SU-DHL-6 (cell line): Measurements from ENCODE around the gene SMAD3.

Experiments used
- H2AFZ ChIP-seq: fragments of 200-600 bp; sonication (generic); 2 replicates; pipeline ENCODE4 v1.6.1; 2014; ENCODE audit warnings: low read depth, mild to moderate bottlenecking, moderate library complexity, mixed read lengths, antibody characterized with exemption, low read length; ENCODE audit not compliant: severe bottlenecking
- H3F3A ChIP-seq: fragments of 200-600 bp; shearing (Covaris generic); 2 replicates; pipeline ENCODE4 v1.6.0; 2016; ENCODE audit warnings: antibody characterized with exemption, mild to moderate bottlenecking; ENCODE audit not compliant: insufficient read depth
- H3K27ac ChIP-seq: fragments of 200-600 bp; sonication (generic); 2 replicates; pipeline ENCODE4 v1.5.1; 2016; ENCODE audit warnings: low read depth, mild to moderate bottlenecking, low read length, moderate library complexity, mixed read lengths
- H3K27me3 ChIP-seq: fragments of 200-600 bp; sonication (generic), shearing (Covaris generic); 2 replicates; pipeline ENCODE4 v1.6.0; 2014; ENCODE audit warnings: mild to moderate bottlenecking, low read length
- H3K36me3 ChIP-seq: fragments of 200-600 bp; sonication (generic); 2 replicates; pipeline ENCODE4 v1.6.1; 2014; ENCODE audit warnings: mild to moderate bottlenecking, low read length, mixed read lengths
- H3K4me2 ChIP-seq: fragments of 300-600, 200-600 bp; shearing (Covaris generic), sonication (generic); 2 replicates; pipeline ENCODE4 v1.6.0; 2014; ENCODE audit warnings: low read length, low read depth, mild to moderate bottlenecking; ENCODE audit not compliant: poor library complexity, severe bottlenecking
- H3K4me3 ChIP-seq: fragments of 200-600 bp; sonication (generic); 2 replicates; pipeline ENCODE4 v1.5.1; 2014; ENCODE audit warnings: antibody characterized with exemption, low read length, mild to moderate bottlenecking, mixed read lengths; ENCODE audit not compliant: insufficient read depth, poor library complexity, severe bottlenecking
- H3K79me2 ChIP-seq: fragments of 200-600 bp; sonication (generic); 2 replicates; pipeline ENCODE4 v1.6.1; 2014; ENCODE audit warnings: mild to moderate bottlenecking, low read length, moderate library complexity; ENCODE audit not compliant: insufficient read depth
- H3K9ac ChIP-seq: fragments of 200-600 bp; sonication (generic); 2 replicates; pipeline ENCODE4 v1.7.0; 2014; ENCODE audit warnings: mild to moderate bottlenecking, low read length
- H3K9me2 ChIP-seq: fragments of 200-600 bp; sonication (generic); replicated peaks from 2 replicates; pipeline ENCODE4 v1.6.1; 2014; ENCODE audit warnings: low read length; ENCODE audit not compliant: insufficient read depth
- H3K9me3 ChIP-seq: fragments of 200-600 bp; sonication (generic); 2 replicates; pipeline ENCODE4 v1.6.1; 2014; ENCODE audit warnings: low read length, mixed read lengths; ENCODE audit not compliant: insufficient read depth
- H4K20me1 ChIP-seq: fragments of 200-600 bp; sonication (generic); 2 replicates; pipeline ENCODE4 v1.6.1; 2014; ENCODE audit warnings: low read depth, mild to moderate bottlenecking, antibody characterized with exemption, low read length, moderate library complexity, mixed read lengths
- EZH2phosphoT487 ChIP-seq: fragments of 200-600 bp; sonication (generic), shearing (Covaris generic); conservative IDR thresholded peaks from 2 replicates; pipeline ENCODE4 v1.6.1; 2018; ENCODE audit warnings: mild to moderate bottlenecking, antibody characterized with exemption, low read length, moderate library complexity, mixed read lengths
- TF ChIP-seq, protein P1 (sequence below): fragments of 200-600 bp; sonication (generic); IDR thresholded peaks from one replicate; pipeline ENCODE4 v1.5.1; 2017; ENCODE audit warnings: antibody characterized with exemption, mild to moderate bottlenecking, low read length, moderate library complexity; ENCODE audit not compliant: insufficient read depth, poor library complexity, severe bottlenecking

The SMAD3 gene

DNA sequence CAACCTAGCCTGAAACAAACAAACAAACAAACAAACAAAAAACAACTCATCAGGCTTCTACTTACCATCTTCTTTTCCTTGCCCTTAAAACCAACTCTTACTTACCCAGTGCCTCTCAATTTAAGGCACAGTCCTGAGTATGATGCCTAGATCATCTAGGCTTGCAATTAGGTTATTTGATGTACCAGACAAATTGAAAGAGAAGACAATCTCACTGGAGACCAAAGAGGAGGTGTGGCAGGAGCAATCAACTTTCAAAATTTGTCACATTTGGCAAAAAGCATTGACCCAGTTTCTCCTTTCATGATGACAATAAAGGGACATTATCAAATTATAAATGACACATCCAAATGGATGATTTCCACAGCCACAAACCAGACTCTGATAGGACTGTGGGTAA, 153.0 kb downstream of the SMAD3 start:
- Histone ChIP-seq H3K9me3 (no peaks in the 10 kb centered on the region), H3K27ac (no peak overlapping the region), H3K9me2 (no peaks in the 10 kb centered on the region), H3K27me3 (no peaks in the 10 kb centered on the region), H3K79me2 (no peaks in the 10 kb centered on the region), H3K4me2 (no peak overlapping the region), H4K20me1 (no peaks in the 10 kb centered on the region), H3K4me3 (no peak overlapping the region), H3K9ac (no peak overlapping the region), H3F3A (no peaks in the 10 kb centered on the region), H2AFZ (no peak overlapping the region), H3K36me3 (no peaks in the 10 kb centered on the region)
- TF ChIP-seq EZH2phosphoT487: no peak
- TF ChIP-seq, protein P1, sequence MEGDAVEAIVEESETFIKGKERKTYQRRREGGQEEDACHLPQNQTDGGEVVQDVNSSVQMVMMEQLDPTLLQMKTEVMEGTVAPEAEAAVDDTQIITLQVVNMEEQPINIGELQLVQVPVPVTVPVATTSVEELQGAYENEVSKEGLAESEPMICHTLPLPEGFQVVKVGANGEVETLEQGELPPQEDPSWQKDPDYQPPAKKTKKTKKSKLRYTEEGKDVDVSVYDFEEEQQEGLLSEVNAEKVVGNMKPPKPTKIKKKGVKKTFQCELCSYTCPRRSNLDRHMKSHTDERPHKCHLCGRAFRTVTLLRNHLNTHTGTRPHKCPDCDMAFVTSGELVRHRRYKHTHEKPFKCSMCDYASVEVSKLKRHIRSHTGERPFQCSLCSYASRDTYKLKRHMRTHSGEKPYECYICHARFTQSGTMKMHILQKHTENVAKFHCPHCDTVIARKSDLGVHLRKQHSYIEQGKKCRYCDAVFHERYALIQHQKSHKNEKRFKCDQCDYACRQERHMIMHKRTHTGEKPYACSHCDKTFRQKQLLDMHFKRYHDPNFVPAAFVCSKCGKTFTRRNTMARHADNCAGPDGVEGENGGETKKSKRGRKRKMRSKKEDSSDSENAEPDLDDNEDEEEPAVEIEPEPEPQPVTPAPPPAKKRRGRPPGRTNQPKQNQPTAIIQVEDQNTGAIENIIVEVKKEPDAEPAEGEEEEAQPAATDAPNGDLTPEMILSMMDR: no peak

DNA sequence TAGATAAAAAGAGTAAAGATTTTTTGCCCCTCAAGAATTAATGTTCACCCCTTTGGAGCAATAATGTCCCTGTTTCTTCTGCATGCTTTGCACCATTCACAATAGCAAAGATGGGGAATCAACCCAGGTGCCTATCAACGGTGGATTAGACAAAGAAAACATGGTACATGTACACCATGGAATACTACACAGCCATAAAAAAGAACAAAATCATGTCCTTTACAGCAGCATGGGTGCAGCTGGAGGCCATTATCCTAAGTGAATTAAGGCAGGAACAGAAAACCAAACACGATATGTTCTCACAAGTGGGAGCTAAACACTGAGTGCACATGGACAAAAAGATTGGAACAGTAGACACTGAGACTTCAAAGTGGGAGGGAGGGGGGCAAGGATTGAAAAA, 153.9 kb downstream of the SMAD3 start:
- H3K9me2 ChIP-seq: no peaks in the 10 kb centered on the region
- H3K79me2 ChIP-seq: no peaks in the 10 kb centered on the region
- no peaks in the 10 kb centered on the region for H3K27me3 ChIP-seq
- H3K9ac ChIP-seq: no peak overlapping the region
- no peak for TF ChIP-seq EZH2phosphoT487
- TF ChIP-seq, protein P1: no peak
- no peaks in the 10 kb centered on the region for H3K9me3 ChIP-seq
- H3K4me3 ChIP-seq: no peak overlapping the region
- H3K27ac ChIP-seq: no peak overlapping the region
- H3K36me3 ChIP-seq: no peaks in the 10 kb centered on the region
- no peak overlapping the region for H3K4me2 ChIP-seq
- H3F3A ChIP-seq: no peaks in the 10 kb centered on the region
- no peaks in the 10 kb centered on the region for H4K20me1 ChIP-seq
- no peak overlapping the region for H2AFZ ChIP-seq

- H3K9me2 ChIP-seq: no peaks in the 10 kb centered on the region
These were observed 159.5 kb downstream of the SMAD3 start for GRCh38 chr15:67224889-67225288.

More at GRCh38 chr15:67224889-67225288, 159.5 kb downstream of the SMAD3 start:
- Histone ChIP-seq H3K9me3 (no peaks in the 10 kb centered on the region), H3K79me2 (no peaks in the 10 kb centered on the region), H3F3A (no peaks in the 10 kb centered on the region), H4K20me1 (no peaks in the 10 kb centered on the region), H3K4me2 (no peak overlapping the region), H3K27me3 (no peaks in the 10 kb centered on the region), H3K27ac (no peak overlapping the region), H2AFZ (no peak overlapping the region), H3K36me3 (peaks cover 10% of the 10 kb centered on the region; the same call in 1 of the 2 replicates), H3K9ac (no peak overlapping the region), H3K4me3 (no peak overlapping the region)
- TF ChIP-seq EZH2phosphoT487: no peak
- TF ChIP-seq, protein P1: no peak
